ENCODE measurements around the gene KLC1. TPM values are rescaled to one million over a fixed set of nuclear protein-coding genes. Genes with fewer than 3 reads are reported as not detected.

Gene KLC1
- total and polyA plus RNA-seq, 10 of the 15 experiments (the other 5 are each of a cell fraction or from before 2014, with no cell fraction given): 5.5 to 137 (median 76.1) TPM

DNA sequence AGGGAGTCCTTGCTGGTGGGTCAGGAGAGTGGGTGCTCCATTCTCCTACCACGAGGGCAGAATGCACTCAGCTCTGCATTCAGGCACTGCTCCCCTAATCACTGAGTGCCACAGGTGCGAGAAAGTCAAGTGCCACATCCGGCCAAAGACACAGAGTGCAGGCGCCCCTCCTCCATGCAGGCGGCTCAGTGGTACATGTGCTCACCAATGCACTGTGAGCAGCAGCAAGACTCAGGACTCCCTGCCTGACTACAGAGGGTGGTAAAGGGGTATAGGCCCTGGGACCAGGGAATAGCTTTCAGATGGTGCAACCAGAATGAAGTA lies 119.5 kb downstream of the KLC1 start:
- H3K9me3 ChIP-seq (replicated peaks; ENCODE audit: control insufficient read depth, insufficient read depth, low read length): no peaks in the 10 kb centered on the region
- no peak overlapping the region for H3K27ac ChIP-seq (ENCODE audit: control insufficient read depth, insufficient read depth)
- DNase-seq (ENCODE audit: low read depth, low spot score) (no peak), ATAC-seq (no peak), FAIRE-seq (no peak)
- CTCF ChIA-PET: no interaction called here
- RAD21 ChIA-PET (ENCODE audit: unreplicated experiment): no interaction called here
- H4K20me1 ChIP-seq (ENCODE audit: control insufficient read depth, insufficient read depth): no peaks in the 10 kb centered on the region
- no peak overlapping the region for H3K9ac ChIP-seq (ENCODE audit: control insufficient read depth, insufficient read depth, low read length)
- no peak overlapping the region for H3K4me2 ChIP-seq (ENCODE audit: control insufficient read depth, insufficient read depth)
- no TSS peak for BruUV-seq (replicated peaks)
- H3K79me2 ChIP-seq (ENCODE audit: control insufficient read depth, insufficient read depth, low read length): no peaks in the 10 kb centered on the region
- TF ChIP-seq BCL11A (IDR thresholded peaks at IDR 0.05; ENCODE audit: low read depth, low read length) (no peak), RUNX3 (IDR thresholded peaks at IDR 0.05; ENCODE audit: low read length) (no peak), TARDBP (IDR thresholded peaks at IDR 0.05; ENCODE audit: borderline replicate concordance) (no peak), ZNF274 (IDR thresholded peaks at IDR 0.05; ENCODE audit: insufficient read depth, insufficient read length) (no peak), NR2C2 (IDR thresholded peaks at IDR 0.05; ENCODE audit: borderline replicate concordance, control insufficient read depth, insufficient read length, low read depth) (no peak), TCF12 (IDR thresholded peaks at IDR 0.05; ENCODE audit: low read depth, low read length) (no peak), BHLHE40 (IDR thresholded peaks at IDR 0.05; ENCODE audit: borderline replicate concordance in 1 of 2, low read depth in 2 of 2, low read length in 1 of 2) (no peak)
- H3K36me3 ChIP-seq (ENCODE audit: control insufficient read depth in 2 of 2, insufficient read depth in 2 of 2, low read length in 1 of 2): peaks cover 0 to 2% of the 10 kb centered on the region in 2 experiments; a peak in 1 of 4 replicates
- no peak overlapping the region for H2AFZ ChIP-seq (ENCODE audit: control insufficient read depth, low read depth, low read length)
- 37% methylated on average over 5 of the region's 5 CpGs for WGBS (ENCODE audit: insufficient coverage, insufficient replicate concordance, low lambda C conversion rate, missing lambda C conversion rate)
- SMC1A ChIA-PET (ENCODE audit: uncharacterized antibody, unreplicated experiment): no interaction called here
- no peak overlapping the region for H3K4me3 ChIP-seq
- intact Hi-C loops (cut with micrococcal nuclease; ENCODE audit: unreplicated experiment): no loop called here
- no peaks in the 10 kb centered on the region for H3K4me1 ChIP-seq (ENCODE audit: control insufficient read depth, insufficient read depth, low read length)
- H3K27me3 ChIP-seq (replicated peaks in 1 of 2; ENCODE audit: control insufficient read depth in 2 of 2, insufficient read depth in 2 of 2, low read length in 1 of 2): no peaks in the 10 kb centered on the region
- POLR2A ChIA-PET: no interaction called here
- in situ Hi-C loops (cut with MboI): no loop called here

DNA sequence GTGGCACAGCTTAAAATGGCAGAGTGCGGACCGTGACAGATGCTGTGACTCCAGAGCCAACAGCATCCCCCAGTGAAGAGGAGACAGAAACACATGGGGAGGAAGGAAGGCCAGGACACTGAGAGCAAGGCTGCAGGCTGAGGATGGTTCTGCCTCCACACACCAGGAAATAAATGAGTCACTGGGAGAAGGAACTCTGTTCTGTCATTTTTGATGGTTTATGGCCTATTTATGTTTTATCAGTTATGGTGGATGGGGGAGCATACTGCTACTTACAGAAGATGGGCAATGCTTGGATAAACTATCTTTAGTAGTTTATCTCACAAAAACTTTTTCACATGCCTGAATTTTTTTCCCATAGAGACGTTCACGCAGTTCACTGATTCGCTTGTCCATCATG lies 120.4 kb downstream of the KLC1 start:
- ATAC-seq: no peak
- no TSS peak for BruUV-seq (replicated peaks)
- POLR2A ChIA-PET: no interaction called here
- in situ Hi-C loops (cut with MboI) (no loop called here), intact Hi-C loops (cut with micrococcal nuclease; ENCODE audit: unreplicated experiment) (no loop called here)
- Histone ChIP-seq H2AFZ (ENCODE audit: control insufficient read depth, low read depth, low read length) (no peak overlapping the region), H3K4me1 (ENCODE audit: control insufficient read depth, insufficient read depth, low read length) (no peaks in the 10 kb centered on the region), H3K79me2 (ENCODE audit: control insufficient read depth, insufficient read depth, low read length) (no peaks in the 10 kb centered on the region), H4K20me1 (ENCODE audit: control insufficient read depth, insufficient read depth) (no peaks in the 10 kb centered on the region), H3K36me3 (ENCODE audit: control insufficient read depth in 2 of 2, insufficient read depth in 2 of 2, low read length in 1 of 2) (peaks cover 0 to 2% of the 10 kb centered on the region in 2 experiments; a peak in 1 of 4 replicates), H3K27me3 (replicated peaks in 1 of 2; ENCODE audit: control insufficient read depth in 2 of 2, insufficient read depth in 2 of 2, low read length in 1 of 2) (no peaks in the 10 kb centered on the region), H3K27ac (ENCODE audit: control insufficient read depth, insufficient read depth) (no peak overlapping the region), H3K9me3 (replicated peaks; ENCODE audit: control insufficient read depth, insufficient read depth, low read length) (no peaks in the 10 kb centered on the region), H3K9ac (ENCODE audit: control insufficient read depth, insufficient read depth, low read length) (no peak overlapping the region), H3K4me2 (ENCODE audit: control insufficient read depth, insufficient read depth) (no peak overlapping the region), H3K4me3 (no peak overlapping the region)
- DNase-seq (ENCODE audit: low read depth, low spot score): no peak
- RAD21 ChIA-PET (ENCODE audit: unreplicated experiment): no interaction called here
- CTCF ChIA-PET: no interaction called here
- 99% methylated on average over 5 of the region's 5 CpGs for WGBS (ENCODE audit: insufficient coverage, insufficient replicate concordance, low lambda C conversion rate, missing lambda C conversion rate)
- SMC1A ChIA-PET (ENCODE audit: uncharacterized antibody, unreplicated experiment): no interaction called here
- FAIRE-seq: no peak
- no peak for TF ChIP-seq TAF1 (IDR thresholded peaks at IDR 0.05; ENCODE audit: borderline replicate concordance, low read depth, low read length)
- TF ChIP-seq PAX8 (IDR thresholded peaks at IDR 0.05): no peak
- no peak for TF ChIP-seq POLR2A (IDR thresholded peaks at IDR 0.05; ENCODE audit: low read depth, low read length)
- TF ChIP-seq ZZZ3 (IDR thresholded peaks at IDR 0.05; ENCODE audit: control insufficient read depth, insufficient read length, low read depth): no peak
- no peak for TF ChIP-seq NKRF (conservative IDR thresholded peaks at IDR 0.05)
- TF ChIP-seq DPF2 (IDR thresholded peaks at IDR 0.05): no peak
- no peak for TF ChIP-seq HDAC2 (IDR thresholded peaks at IDR 0.05)
- no peak for TF ChIP-seq SP1 (IDR thresholded peaks at IDR 0.05; ENCODE audit: low read depth, low read length)
- TF ChIP-seq CEBPB (IDR thresholded peaks at IDR 0.05; ENCODE audit: borderline replicate concordance in 1 of 2, low read depth in 2 of 2, low read length in 2 of 2): no peak
- no peak for TF ChIP-seq SUZ12 (IDR thresholded peaks at IDR 0.05; ENCODE audit: unreplicated experiment)

Data from GM12878 (cell line).